ENCODE measurements around the gene SLC22A31.
"Not testable (repeated sequence)": the region's sequence is repeated elsewhere in the genome, so short reads cannot be mapped to it uniquely, and the experiment has no call there.

The SLC22A31 gene

GRCh38 chr16:89190150-89190958 lies 10.0 kb downstream of the SLC22A31 start:
- H3K4me3 ChIP-seq (ENCODE audit: low read depth, low read length), result no peak overlapping the region
- TF ChIP-seq CTCF (IDR thresholded peaks at IDR 0.05; ENCODE audit: low read depth, low read length), result no peak

GRCh38 chr16:89189358-89190025 lies 10.8 kb downstream of the SLC22A31 start:
- TF ChIP-seq CTCF (IDR thresholded peaks at IDR 0.05; ENCODE audit: low read depth, low read length), result no peak
- no peak overlapping the region for H3K4me3 ChIP-seq (ENCODE audit: low read depth, low read length)

GRCh38 chr16:89188471-89189357 lies 11.6 kb downstream of the SLC22A31 start:
- not testable (repeated sequence) for H3K4me3 ChIP-seq (ENCODE audit: low read depth, low read length)

GRCh38 chr16:89187770-89188392 lies 12.5 kb downstream of the SLC22A31 start:
- no peak overlapping the region for H3K4me3 ChIP-seq (ENCODE audit: low read depth, low read length)
- TF ChIP-seq CTCF (IDR thresholded peaks at IDR 0.05; ENCODE audit: low read depth, low read length), result no peak

GRCh38 chr16:89187032-89187769 lies 13.1 kb downstream of the SLC22A31 start:
- H3K4me3 ChIP-seq (ENCODE audit: low read depth, low read length), result no peak overlapping the region
- TF ChIP-seq CTCF (IDR thresholded peaks at IDR 0.05; ENCODE audit: low read depth, low read length), result no peak

- H3K4me3 ChIP-seq (ENCODE audit: low read depth, low read length), result not testable (repeated sequence)
Measured at GRCh38 chr16:89186593-89187031, 13.7 kb downstream of the SLC22A31 start.

GRCh38 chr16:89185887-89186592 lies 14.3 kb downstream of the SLC22A31 start:
- H3K4me3 ChIP-seq (ENCODE audit: low read depth, low read length), result not testable (repeated sequence)

All from WI38 (cell line).